ENCODE measurements around the gene MROH2A. TPM values are rescaled to one million over a fixed set of nuclear protein-coding genes. Genes with fewer than 3 reads are reported as not detected.

Gene MROH2A
- total and polyA plus RNA-seq, 5 donors from 2014 or later: not detected

GRCh38 chr2:233758849-233759248 is 19.3 kb upstream of the MROH2A start:
- H3K27ac ChIP-seq (ENCODE audit: insufficient read depth, low read length, poor library complexity, severe bottlenecking): no peak overlapping the region
- H3K9me3 ChIP-seq (ENCODE audit: control insufficient read depth in 2 of 2, low read length in 2 of 2): no peaks in the 10 kb centered on the region
- Mint-ChIP-seq H3K36me3 (no peaks in the 10 kb centered on the region), H3K9me3 (peaks cover 0 to 2% (median 0%) of the 10 kb centered on the region in 7 donors), H3K27me3 (peaks cover 16% of the 10 kb centered on the region), H3K27ac (no peak overlapping the region), H3K4me3 (no peak overlapping the region), H3K4me1 (no peaks in the 10 kb centered on the region)
- H3K4me1 ChIP-seq (ENCODE audit: control insufficient read depth, insufficient read depth, low read length, poor library complexity, severe bottlenecking): no peaks in the 10 kb centered on the region
- peaks cover 4% of the 10 kb centered on the region for H3K27me3 ChIP-seq (ENCODE audit: control insufficient read depth, insufficient read depth, low read length)
- H3K36me3 ChIP-seq (ENCODE audit: control insufficient read depth, insufficient read depth, low read length): no peaks in the 10 kb centered on the region
- ATAC-seq (ENCODE audit: low read depth in 2 of 2) (no peak), DNase-seq (no peak)
- H3K4me3 ChIP-seq (ENCODE audit: low read depth, low read length): no peak overlapping the region

GRCh38 chr2:233760043-233760442 is 18.1 kb upstream of the MROH2A start, which contains the start of gene UGT1A1:
UGT1A1 (plus strand) TSS chr2:233760270; CDS start chr2:233760288, 18 bp downstream.
- Histone ChIP-seq H3K27ac (ENCODE audit: insufficient read depth, low read length, poor library complexity, severe bottlenecking) (no peak within 1 kb of the TSS), H3K9me3 (ENCODE audit: control insufficient read depth in 2 of 2, low read length in 2 of 2) (no peaks in the 10 kb centered on the region), H3K4me1 (ENCODE audit: control insufficient read depth, insufficient read depth, low read length, poor library complexity, severe bottlenecking) (no peaks in the 10 kb centered on the region), H3K27me3 (ENCODE audit: control insufficient read depth, insufficient read depth, low read length) (peaks cover 11% of the 10 kb centered on the region), H3K36me3 (ENCODE audit: control insufficient read depth, insufficient read depth, low read length) (no peaks in the 10 kb centered on the region), H3K4me3 (ENCODE audit: low read depth, low read length) (no peak within 1 kb of the TSS)
- Mint-ChIP-seq H3K36me3 (no peaks in the 10 kb centered on the region), H3K9me3 (peaks cover 0 to 2% (median 0%) of the 10 kb centered on the region in 7 donors), H3K4me3 (no peak within 1 kb of the TSS), H3K27ac (no peak within 1 kb of the TSS), H3K4me1 (no peaks in the 10 kb centered on the region), H3K27me3 (peaks cover 20% of the 10 kb centered on the region)
- DNase-seq (no peak), ATAC-seq (ENCODE audit: low read depth in 2 of 2) (no peak)

- H3K27me3 Mint-ChIP-seq: peaks cover 25% of the 10 kb centered on the region
- Histone ChIP-seq H3K9me3 (ENCODE audit: control insufficient read depth in 2 of 2, low read length in 2 of 2) (no peaks in the 10 kb centered on the region), H3K27ac (ENCODE audit: insufficient read depth, low read length, poor library complexity, severe bottlenecking) (no peak overlapping the region), H3K36me3 (ENCODE audit: control insufficient read depth, insufficient read depth, low read length) (no peaks in the 10 kb centered on the region), H3K27me3 (ENCODE audit: control insufficient read depth, insufficient read depth, low read length) (peaks cover 11% of the 10 kb centered on the region), H3K4me1 (ENCODE audit: control insufficient read depth, insufficient read depth, low read length, poor library complexity, severe bottlenecking) (no peaks in the 10 kb centered on the region), H3K4me3 (ENCODE audit: low read depth, low read length) (no peak overlapping the region)
- no peak overlapping the region for H3K27ac Mint-ChIP-seq
- H3K9me3 Mint-ChIP-seq: peaks cover 0 to 2% (median 2%) of the 10 kb centered on the region in 7 donors
- no peak overlapping the region for H3K4me3 Mint-ChIP-seq
- no peaks in the 10 kb centered on the region for H3K4me1 Mint-ChIP-seq
- DNase-seq: no peak
- no peaks in the 10 kb centered on the region for H3K36me3 Mint-ChIP-seq
- ATAC-seq (ENCODE audit: low read depth in 2 of 2): no peak
These were observed 16.9 kb upstream of the MROH2A start for GRCh38 chr2:233761040-233761769.

GRCh38 chr2:233764264-233764663 is 13.9 kb upstream of the MROH2A start:
- no peak overlapping the region for H3K27ac ChIP-seq (ENCODE audit: insufficient read depth, low read length, poor library complexity, severe bottlenecking)
- no peaks in the 10 kb centered on the region for H3K4me1 ChIP-seq (ENCODE audit: control insufficient read depth, insufficient read depth, low read length, poor library complexity, severe bottlenecking)
- no peaks in the 10 kb centered on the region for H3K4me1 Mint-ChIP-seq
- no peak overlapping the region for H3K27ac Mint-ChIP-seq
- no peaks in the 10 kb centered on the region for H3K36me3 ChIP-seq (ENCODE audit: control insufficient read depth, insufficient read depth, low read length)
- H3K9me3 Mint-ChIP-seq: peaks cover 0 to 2% (median 2%) of the 10 kb centered on the region in 7 donors
- H3K27me3 Mint-ChIP-seq: peaks cover 26% of the 10 kb centered on the region
- peaks cover 11% of the 10 kb centered on the region for H3K27me3 ChIP-seq (ENCODE audit: control insufficient read depth, insufficient read depth, low read length)
- no peaks in the 10 kb centered on the region for H3K36me3 Mint-ChIP-seq
- H3K4me3 ChIP-seq (ENCODE audit: low read depth, low read length): no peak overlapping the region
- H3K9me3 ChIP-seq (ENCODE audit: control insufficient read depth in 2 of 2, low read length in 2 of 2): no peaks in the 10 kb centered on the region
- no peak for ATAC-seq (ENCODE audit: low read depth in 2 of 2)
- H3K4me3 Mint-ChIP-seq: no peak overlapping the region
- no peak for DNase-seq

GRCh38 chr2:233764761-233765160 is 13.4 kb upstream of the MROH2A start:
- no peaks in the 10 kb centered on the region for H3K4me1 ChIP-seq (ENCODE audit: control insufficient read depth, insufficient read depth, low read length, poor library complexity, severe bottlenecking)
- Mint-ChIP-seq H3K4me3 (no peak overlapping the region), H3K4me1 (no peaks in the 10 kb centered on the region), H3K27ac (no peak overlapping the region), H3K27me3 (peaks cover 26% of the 10 kb centered on the region), H3K9me3 (peaks cover 0 to 2% (median 2%) of the 10 kb centered on the region in 7 donors), H3K36me3 (no peaks in the 10 kb centered on the region)
- ATAC-seq (ENCODE audit: low read depth in 2 of 2) (no peak), DNase-seq (no peak)
- no peak overlapping the region for H3K4me3 ChIP-seq (ENCODE audit: low read depth, low read length)
- no peaks in the 10 kb centered on the region for H3K36me3 ChIP-seq (ENCODE audit: control insufficient read depth, insufficient read depth, low read length)
- H3K27ac ChIP-seq (ENCODE audit: insufficient read depth, low read length, poor library complexity, severe bottlenecking): no peak overlapping the region
- H3K9me3 ChIP-seq (ENCODE audit: control insufficient read depth in 2 of 2, low read length in 2 of 2): no peaks in the 10 kb centered on the region
- H3K27me3 ChIP-seq (ENCODE audit: control insufficient read depth, insufficient read depth, low read length): peaks cover 13% of the 10 kb centered on the region

- no peaks in the 10 kb centered on the region for H3K9me3 ChIP-seq (ENCODE audit: control insufficient read depth in 2 of 2, low read length in 2 of 2)
- ATAC-seq (ENCODE audit: low read depth in 2 of 2) (no peak), DNase-seq (no peak)
- no peaks in the 10 kb centered on the region for H3K36me3 ChIP-seq (ENCODE audit: control insufficient read depth, insufficient read depth, low read length)
- no peaks in the 10 kb centered on the region for H3K4me1 Mint-ChIP-seq
- peaks cover 0 to 4% (median 0%) of the 10 kb centered on the region in 7 donors for H3K9me3 Mint-ChIP-seq
- H3K27ac ChIP-seq (ENCODE audit: insufficient read depth, low read length, poor library complexity, severe bottlenecking): no peak overlapping the region
- H3K27me3 ChIP-seq (ENCODE audit: control insufficient read depth, insufficient read depth, low read length): peaks cover 13% of the 10 kb centered on the region
- peaks cover 31% of the 10 kb centered on the region for H3K27me3 Mint-ChIP-seq
- H3K4me1 ChIP-seq (ENCODE audit: control insufficient read depth, insufficient read depth, low read length, poor library complexity, severe bottlenecking): no peaks in the 10 kb centered on the region
- H3K36me3 Mint-ChIP-seq: no peaks in the 10 kb centered on the region
- no peak overlapping the region for H3K27ac Mint-ChIP-seq
- H3K4me3 ChIP-seq (ENCODE audit: low read depth, low read length): no peak overlapping the region
- H3K4me3 Mint-ChIP-seq: no peak overlapping the region
These were observed 11.7 kb upstream of the MROH2A start for GRCh38 chr2:233766416-233766815.

GRCh38 chr2:233768076-233768475 is 10.1 kb upstream of the MROH2A start:
- no peaks in the 10 kb centered on the region for H3K36me3 ChIP-seq (ENCODE audit: control insufficient read depth, insufficient read depth, low read length)
- H3K27ac ChIP-seq (ENCODE audit: insufficient read depth, low read length, poor library complexity, severe bottlenecking): no peak overlapping the region
- no peak for ATAC-seq (ENCODE audit: low read depth in 2 of 2)
- H3K9me3 ChIP-seq (ENCODE audit: control insufficient read depth in 2 of 2, low read length in 2 of 2): no peaks in the 10 kb centered on the region
- Mint-ChIP-seq H3K27me3 (peaks cover 30% of the 10 kb centered on the region), H3K27ac (no peak overlapping the region), H3K4me1 (no peaks in the 10 kb centered on the region), H3K4me3 (no peak overlapping the region), H3K9me3 (peaks cover 0 to 4% (median 0%) of the 10 kb centered on the region in 7 donors), H3K36me3 (no peaks in the 10 kb centered on the region)
- DNase-seq: no peak
- H3K4me3 ChIP-seq (ENCODE audit: low read depth, low read length): no peak overlapping the region
- peaks cover 11% of the 10 kb centered on the region for H3K27me3 ChIP-seq (ENCODE audit: control insufficient read depth, insufficient read depth, low read length)
- no peaks in the 10 kb centered on the region for H3K4me1 ChIP-seq (ENCODE audit: control insufficient read depth, insufficient read depth, low read length, poor library complexity, severe bottlenecking)

- Histone ChIP-seq H3K4me3 (ENCODE audit: low read depth, low read length) (no peak overlapping the region), H3K4me1 (ENCODE audit: control insufficient read depth, insufficient read depth, low read length, poor library complexity, severe bottlenecking) (no peaks in the 10 kb centered on the region), H3K27ac (ENCODE audit: insufficient read depth, low read length, poor library complexity, severe bottlenecking) (no peak overlapping the region), H3K36me3 (ENCODE audit: control insufficient read depth, insufficient read depth, low read length) (no peaks in the 10 kb centered on the region), H3K27me3 (ENCODE audit: control insufficient read depth, insufficient read depth, low read length) (peaks cover 5% of the 10 kb centered on the region), H3K9me3 (ENCODE audit: control insufficient read depth in 2 of 2, low read length in 2 of 2) (no peaks in the 10 kb centered on the region)
- H3K4me3 Mint-ChIP-seq: no peak overlapping the region
- no peak overlapping the region for H3K27ac Mint-ChIP-seq
- ATAC-seq (ENCODE audit: low read depth in 2 of 2) (no peak), DNase-seq (no peak)
- no peaks in the 10 kb centered on the region for H3K4me1 Mint-ChIP-seq
- peaks cover 0 to 5% (median 0%) of the 10 kb centered on the region in 7 donors for H3K9me3 Mint-ChIP-seq
- H3K36me3 Mint-ChIP-seq: no peaks in the 10 kb centered on the region
- peaks cover 20% of the 10 kb centered on the region for H3K27me3 Mint-ChIP-seq
These were observed 8.9 kb upstream of the MROH2A start for GRCh38 chr2:233769260-233769659.
